Activated T-helper 17 cell treated with anti-CD3 and anti-CD28 coated beads, Interleukin-2, amount 50 U/mL, for 72 hours (primary cell): ENCODE data around the gene KIAA0753. TPM values are rescaled to one million over a fixed set of nuclear protein-coding genes. Genes with fewer than 3 reads are reported as not detected.
A peak's percentile ranks its signal among the peaks of the same experiment; 100 is the strongest.
"Not testable (repeated sequence)": the region's sequence is repeated elsewhere in the genome, so short reads cannot be mapped to it uniquely, and the experiment has no call there.

Experiments used
- ATAC-seq: fragments of 150-1000 bp; cut with Tn5 transposase; replicated peaks from 2 replicates; pipeline ENCODE4 v1.10.0; 2021; ENCODE audit warnings: mild to moderate bottlenecking, moderate library complexity
- H3K27ac Mint-ChIP-seq: one replicate; pipeline ENCODE4 v1.8.0; 2022; ENCODE audit warnings: mixed read lengths
- H3K27me3 Mint-ChIP-seq: one replicate; pipeline ENCODE4 v1.8.0; 2022; ENCODE audit warnings: mixed read lengths
- H3K36me3 Mint-ChIP-seq: one replicate; pipeline ENCODE4 v1.8.0; 2022; ENCODE audit warnings: low read depth, mild to moderate bottlenecking, mixed read lengths
- H3K4me1 Mint-ChIP-seq: one replicate; pipeline ENCODE4 v1.8.0; 2022; ENCODE audit warnings: mixed read lengths
- H3K4me3 Mint-ChIP-seq: one replicate; pipeline ENCODE4 v1.8.0; 2022; ENCODE audit warnings: mild to moderate bottlenecking, mixed read lengths
- H3K9me3 Mint-ChIP-seq: one replicate; pipeline ENCODE4 v1.8.0; 2022; ENCODE audit warnings: mixed read lengths
- total RNA-seq, 2 donors: library from RNA; stranded (reverse); gene quantifications; one replicate each; pipeline ENCODE4 v1.2.3, GENCODE V29; 2022

KIAA0753 gene
- total RNA-seq, 2 donors from 2014 or later, result 17.6 to 24.2 TPM

DNA sequence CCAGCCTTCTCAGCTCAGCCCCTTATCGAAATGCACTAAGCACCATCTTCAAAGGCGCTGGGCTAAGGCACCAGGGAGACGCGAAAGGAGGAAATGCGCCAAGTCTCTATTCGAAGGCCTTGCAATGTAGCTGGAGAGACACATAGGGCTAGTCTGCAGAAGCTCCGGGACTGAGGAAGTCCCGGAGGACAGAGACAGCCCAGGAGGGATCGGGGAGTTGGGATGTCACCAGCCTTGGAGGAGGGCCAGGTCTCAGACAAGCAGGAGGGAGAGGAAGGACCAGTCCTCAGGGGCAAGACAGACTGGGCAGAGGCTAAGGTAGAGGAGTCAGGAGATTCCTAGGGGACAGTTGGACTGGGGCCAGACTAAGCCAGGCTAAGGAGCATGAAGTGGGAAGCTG is 19.6 kb upstream of the KIAA0753 start:
- Mint-ChIP-seq H3K4me1 (peaks cover 28% of the 10 kb centered on the region), H3K4me3 (peak overlapping the region; percentile 19), H3K27ac (no peak overlapping the region), H3K27me3 (no peaks in the 10 kb centered on the region), H3K36me3 (peaks cover 5% of the 10 kb centered on the region), H3K9me3 (no peaks in the 10 kb centered on the region)
- no peak for ATAC-seq

DNA sequence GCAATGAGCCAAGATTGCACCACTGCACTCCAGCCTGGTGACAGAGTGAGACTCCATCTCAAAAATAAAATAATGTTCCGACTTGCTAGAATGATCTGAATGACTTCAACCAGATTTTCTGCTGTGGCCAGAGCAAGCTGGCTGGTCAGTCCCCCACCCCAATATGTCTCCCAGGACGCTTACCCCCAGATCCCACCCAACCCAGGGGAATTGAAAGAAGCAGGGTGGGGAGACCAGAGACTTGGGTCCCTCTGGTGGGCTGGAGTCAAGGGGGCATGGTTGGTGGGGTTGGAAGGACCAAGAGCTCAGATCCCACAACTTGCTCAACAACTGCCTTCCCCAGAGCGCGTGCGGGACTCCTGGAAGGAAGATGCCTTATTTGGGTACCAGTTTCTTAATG is 17.9 kb upstream of the KIAA0753 start:
- H3K9me3 Mint-ChIP-seq, H3K27me3 Mint-ChIP-seq, ATAC-seq, H3K36me3 Mint-ChIP-seq: not testable (repeated sequence)
- Mint-ChIP-seq H3K27ac (peak overlapping the region; percentile 82), H3K4me1 (peaks cover 39% of the 10 kb centered on the region), H3K4me3 (peak overlapping the region; percentile 82)

DNA sequence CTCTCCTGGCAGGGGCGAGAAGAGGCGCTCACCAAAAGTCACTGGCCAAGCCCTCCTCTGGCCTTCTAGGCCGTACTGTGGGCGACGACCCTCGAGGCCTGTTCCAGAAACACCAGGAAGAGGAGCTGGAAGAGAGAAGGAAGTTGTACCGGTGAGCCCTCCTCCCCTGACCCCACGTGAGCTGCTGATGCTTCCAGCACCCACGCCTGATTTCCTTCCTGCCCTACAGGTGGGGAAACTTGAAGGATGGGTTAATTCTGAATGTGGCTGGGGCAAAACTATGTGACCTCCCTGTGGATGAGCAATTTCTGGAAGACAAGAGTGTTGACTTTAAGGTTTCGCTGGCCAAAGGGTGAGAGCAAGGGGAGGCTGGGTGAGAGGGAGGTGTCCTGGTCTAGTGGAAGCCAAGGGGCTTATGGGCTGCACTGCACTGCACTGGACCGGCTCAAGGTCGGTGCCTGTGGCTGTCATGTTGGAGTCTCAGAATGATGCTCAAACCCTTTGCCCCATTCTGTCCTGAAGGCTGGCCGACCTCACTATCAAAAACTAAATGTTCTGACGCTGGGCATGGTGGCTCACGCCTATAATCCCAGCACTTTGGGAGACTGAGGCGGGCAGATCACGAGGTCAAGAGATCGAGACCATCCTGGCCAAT is 17.2 kb upstream of the KIAA0753 start:
- Mint-ChIP-seq H3K4me3 (peak overlapping the region; percentile 82), H3K27ac (peak overlapping the region; percentile 82), H3K27me3 (no peaks in the 10 kb centered on the region), H3K4me1 (peaks cover 42% of the 10 kb centered on the region), H3K36me3 (peaks cover 3% of the 10 kb centered on the region), H3K9me3 (no peaks in the 10 kb centered on the region)
- ATAC-seq, result peak; percentile 25

DNA sequence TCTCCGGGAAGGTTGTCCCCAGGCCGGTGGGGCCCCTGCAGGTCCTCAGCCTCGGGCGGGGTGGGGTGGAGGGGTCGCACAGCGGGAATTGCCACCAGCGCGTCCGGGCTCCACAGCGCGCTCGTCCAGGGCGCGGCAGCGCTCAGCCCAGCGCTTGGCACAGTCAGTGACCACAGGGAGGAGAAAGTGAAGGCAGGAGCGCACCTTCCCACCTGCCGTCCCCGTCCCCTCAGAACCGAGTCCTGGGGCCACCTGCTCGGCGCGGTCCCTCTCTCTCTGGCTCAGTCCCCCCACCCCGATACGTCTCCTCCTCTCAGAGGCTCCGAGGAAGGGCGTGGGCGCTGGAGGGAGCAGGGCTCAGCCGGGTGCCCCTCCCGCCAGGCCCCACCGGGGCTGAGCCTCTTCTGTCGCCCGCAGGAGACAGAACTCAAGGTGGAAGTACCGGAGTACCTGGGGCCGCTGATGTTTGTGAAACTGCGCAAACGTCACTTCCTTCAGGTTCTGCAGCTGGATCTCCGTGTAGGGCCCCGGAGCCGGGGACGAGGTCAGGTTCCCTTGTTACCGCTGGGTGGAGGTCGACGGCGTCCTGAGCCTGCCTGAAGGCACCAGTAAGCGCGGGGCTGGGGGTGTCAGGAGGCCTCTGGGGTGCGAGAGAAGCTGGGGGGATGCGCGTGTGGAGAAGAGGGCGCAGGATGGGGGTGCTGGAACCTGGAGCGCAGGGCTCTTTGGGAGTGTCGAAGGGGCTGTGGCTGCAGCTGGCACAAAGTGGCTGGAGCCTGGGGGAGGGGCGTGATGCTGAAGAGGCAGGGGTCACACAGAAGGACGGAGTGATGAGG is 16.5 kb upstream of the KIAA0753 start:
- H3K27me3 Mint-ChIP-seq, H3K9me3 Mint-ChIP-seq, H3K36me3 Mint-ChIP-seq: not testable (repeated sequence)
- ATAC-seq, result peak; percentile 74
- H3K27ac Mint-ChIP-seq, result peak overlapping the region; percentile 82
- peak overlapping the region; percentile 82 for H3K4me3 Mint-ChIP-seq
- peaks cover 42% of the 10 kb centered on the region for H3K4me1 Mint-ChIP-seq

DNA sequence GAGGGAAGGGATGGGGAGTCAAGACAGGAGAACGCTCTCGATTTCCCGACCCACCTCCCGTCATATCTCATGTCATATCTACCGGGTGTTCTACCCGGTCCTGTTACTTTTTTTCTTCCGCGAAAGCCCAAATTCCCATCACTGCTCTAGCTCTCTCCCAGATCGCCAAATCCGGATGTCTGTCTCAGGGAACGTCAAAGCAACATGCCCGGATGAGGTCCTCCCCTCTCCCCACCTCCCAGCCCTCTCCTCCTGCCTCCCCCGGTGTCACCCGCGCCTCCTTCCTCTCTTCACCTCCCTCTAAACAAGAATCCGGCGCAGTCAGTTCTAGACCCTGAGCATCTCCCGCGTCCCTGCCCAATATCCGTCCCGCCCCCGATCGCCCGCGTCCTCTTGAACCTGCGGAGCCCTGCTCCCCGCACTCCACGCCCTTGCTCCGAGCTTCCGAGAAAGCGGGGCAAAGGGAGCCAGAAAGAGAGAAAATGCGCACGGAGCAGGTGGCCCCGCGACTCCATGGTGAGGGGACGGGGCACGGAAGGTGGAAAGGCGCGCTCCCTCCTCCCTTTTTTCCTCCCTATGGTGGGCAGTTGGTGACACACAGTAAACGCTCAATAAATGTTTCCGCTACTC is 15.3 kb upstream of the KIAA0753 start:
- not testable (repeated sequence) for ATAC-seq, H3K27me3 Mint-ChIP-seq, H3K9me3 Mint-ChIP-seq, H3K36me3 Mint-ChIP-seq, H3K27ac Mint-ChIP-seq
- Mint-ChIP-seq H3K4me1 (peaks cover 36% of the 10 kb centered on the region), H3K4me3 (peak overlapping the region; percentile 73)

DNA sequence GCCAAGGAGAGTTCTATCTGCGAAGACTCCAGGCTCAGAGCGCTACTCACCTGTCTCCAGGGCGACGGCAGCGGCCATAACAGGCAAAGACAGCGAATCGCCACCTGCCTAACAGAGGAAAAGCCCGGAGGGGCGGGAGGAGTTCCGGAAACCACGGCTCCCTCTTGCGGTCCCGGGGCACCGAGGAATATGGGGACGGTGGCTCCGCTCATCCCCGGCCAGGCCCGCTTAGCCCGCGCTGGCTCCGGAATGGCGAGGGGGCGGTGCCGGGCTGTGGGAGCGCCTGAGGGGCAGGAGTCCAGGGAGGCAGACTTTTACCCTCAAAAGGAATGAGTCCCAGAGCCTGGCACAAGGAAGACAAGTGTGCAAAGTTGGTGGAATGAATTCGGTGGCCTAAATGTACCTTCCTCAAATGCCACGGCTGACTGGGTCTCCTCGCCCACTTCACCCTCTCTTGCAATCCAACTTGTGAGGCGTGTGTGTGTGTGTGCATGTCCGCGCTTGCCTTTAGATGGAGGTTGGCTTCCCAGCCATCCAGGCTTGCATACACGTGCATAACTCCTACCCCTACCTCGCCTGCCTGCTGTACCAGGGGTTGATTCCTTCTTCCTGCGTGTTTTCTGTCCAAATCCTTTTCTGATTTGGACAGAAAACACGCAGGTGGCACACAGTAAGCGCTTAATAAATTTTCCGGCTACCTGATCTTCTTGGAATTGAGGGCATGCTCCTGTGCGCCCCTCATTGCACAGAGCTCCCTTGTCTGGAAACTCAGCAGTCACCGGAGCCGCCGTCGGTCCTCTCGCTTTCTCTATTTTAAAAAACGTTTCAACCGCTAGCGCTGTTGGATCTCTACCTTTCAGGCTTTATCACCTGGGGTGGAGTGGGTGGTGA is 14.6 kb upstream of the KIAA0753 start:
- Mint-ChIP-seq H3K27me3 (no peaks in the 10 kb centered on the region), H3K4me1 (peaks cover 33% of the 10 kb centered on the region), H3K4me3 (peak overlapping the region; percentile 97), H3K9me3 (no peaks in the 10 kb centered on the region), H3K36me3 (peaks cover 14% of the 10 kb centered on the region), H3K27ac (no peak overlapping the region)
- ATAC-seq, result no peak

DNA sequence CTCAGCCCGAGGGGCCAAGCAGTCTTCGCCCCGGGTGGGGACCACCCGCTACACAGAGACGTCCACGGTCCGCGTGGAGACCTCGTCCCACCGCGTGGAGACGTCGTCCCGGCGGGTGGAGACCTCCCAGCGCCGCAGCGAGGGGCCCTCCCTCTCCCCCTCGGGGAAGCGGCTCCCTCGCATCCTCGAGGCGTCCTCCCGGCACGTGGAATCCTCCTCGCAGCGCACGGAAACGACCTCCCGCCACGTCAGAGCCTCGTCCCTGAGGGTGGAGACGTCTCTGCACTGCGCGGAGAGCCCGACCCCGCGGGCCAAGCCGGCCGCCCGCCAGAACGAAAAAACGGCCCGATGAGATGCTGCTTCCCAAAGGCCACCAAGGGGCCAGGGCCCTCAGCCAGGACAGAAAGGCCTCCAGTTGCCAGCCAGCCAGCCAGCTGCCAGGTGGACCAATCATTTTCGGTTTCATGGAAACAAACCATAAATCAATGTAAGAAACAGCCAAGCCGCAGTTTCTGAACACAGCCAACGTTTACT is 11.5 kb upstream of the KIAA0753 start:
- Mint-ChIP-seq H3K27ac (peak overlapping the region; percentile 12), H3K9me3 (no peaks in the 10 kb centered on the region), H3K36me3 (peaks cover 45% of the 10 kb centered on the region), H3K4me1 (peaks cover 38% of the 10 kb centered on the region), H3K27me3 (no peaks in the 10 kb centered on the region), H3K4me3 (peak overlapping the region; percentile 97)
- peak; percentile 34 for ATAC-seq

DNA sequence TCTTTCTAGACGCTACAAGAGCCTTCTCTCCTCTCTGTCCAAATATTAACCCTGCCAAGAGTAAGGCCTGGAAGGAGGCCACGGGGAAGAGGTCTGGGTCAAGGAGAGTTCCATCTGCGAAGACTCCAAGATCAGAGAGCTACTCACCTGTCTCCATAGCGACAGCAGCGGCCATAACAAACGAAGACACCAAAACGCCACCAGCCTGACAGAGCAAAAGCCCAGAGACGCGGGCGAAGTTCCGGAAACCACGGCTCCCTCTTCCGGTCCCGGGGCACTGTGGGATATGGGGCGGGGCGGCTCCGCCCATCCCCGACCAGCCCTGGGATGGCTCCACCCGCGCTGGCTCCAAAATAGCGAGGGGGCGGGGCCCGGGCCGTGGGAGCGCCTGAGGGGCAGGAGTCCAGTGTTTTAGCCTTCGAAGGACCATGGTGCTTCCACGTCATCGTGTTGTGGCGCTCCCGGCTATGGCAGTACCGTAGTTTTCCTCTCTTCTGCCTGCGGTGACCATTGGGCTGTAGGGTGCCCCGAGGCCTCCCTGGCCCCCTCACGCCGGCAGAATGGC is 10.9 kb upstream of the KIAA0753 start, which contains the start of the genes C17orf100 and MED31:
Gene C17orf100, plus strand, starts transcription at position 409 of the 565 bp plus-strand sequence. Its CDS starts 152 bp downstream, at position 561.
Gene MED31, minus strand, starts transcription at position 252 of the 565 bp plus-strand sequence. Its CDS starts 77 bp downstream, at position 175.
- Mint-ChIP-seq H3K27me3 (no peaks in the 10 kb centered on the region), H3K4me3 (peak within 1 kb of the TSS; percentile 97), H3K4me1 (peaks cover 38% of the 10 kb centered on the region), H3K9me3 (no peaks in the 10 kb centered on the region), H3K27ac (peak within 1 kb of the TSS; percentile 99), H3K36me3 (peaks cover 50% of the 10 kb centered on the region)
- peak; percentile 97 for ATAC-seq

DNA sequence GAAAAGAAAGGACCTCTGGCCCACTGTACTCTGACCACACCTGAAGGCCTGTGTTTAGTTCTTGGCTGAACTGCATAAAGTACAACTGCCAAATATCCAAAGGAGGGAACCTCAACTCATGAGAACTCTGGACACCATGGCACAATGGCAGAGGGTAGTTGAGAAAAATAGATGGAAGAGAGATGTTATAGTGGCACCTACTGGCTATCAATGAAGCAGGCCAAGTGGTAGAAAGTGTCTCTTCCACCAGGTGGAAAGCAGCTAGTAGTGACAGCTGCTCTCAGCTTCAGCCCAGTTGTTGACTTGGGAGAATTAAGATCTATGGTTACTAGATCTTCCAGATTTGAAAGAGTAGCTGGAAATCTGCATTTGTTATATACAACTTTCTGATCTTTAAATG is 7.7 kb upstream of the KIAA0753 start:
- no peaks in the 10 kb centered on the region for H3K27me3 Mint-ChIP-seq
- peaks cover 49% of the 10 kb centered on the region for H3K4me1 Mint-ChIP-seq
- no peak for ATAC-seq
- H3K9me3 Mint-ChIP-seq, result no peaks in the 10 kb centered on the region
- H3K4me3 Mint-ChIP-seq, result peak overlapping the region; percentile 12
- peak overlapping the region; percentile 56 for H3K27ac Mint-ChIP-seq
- H3K36me3 Mint-ChIP-seq, result peaks cover 83% of the 10 kb centered on the region

DNA sequence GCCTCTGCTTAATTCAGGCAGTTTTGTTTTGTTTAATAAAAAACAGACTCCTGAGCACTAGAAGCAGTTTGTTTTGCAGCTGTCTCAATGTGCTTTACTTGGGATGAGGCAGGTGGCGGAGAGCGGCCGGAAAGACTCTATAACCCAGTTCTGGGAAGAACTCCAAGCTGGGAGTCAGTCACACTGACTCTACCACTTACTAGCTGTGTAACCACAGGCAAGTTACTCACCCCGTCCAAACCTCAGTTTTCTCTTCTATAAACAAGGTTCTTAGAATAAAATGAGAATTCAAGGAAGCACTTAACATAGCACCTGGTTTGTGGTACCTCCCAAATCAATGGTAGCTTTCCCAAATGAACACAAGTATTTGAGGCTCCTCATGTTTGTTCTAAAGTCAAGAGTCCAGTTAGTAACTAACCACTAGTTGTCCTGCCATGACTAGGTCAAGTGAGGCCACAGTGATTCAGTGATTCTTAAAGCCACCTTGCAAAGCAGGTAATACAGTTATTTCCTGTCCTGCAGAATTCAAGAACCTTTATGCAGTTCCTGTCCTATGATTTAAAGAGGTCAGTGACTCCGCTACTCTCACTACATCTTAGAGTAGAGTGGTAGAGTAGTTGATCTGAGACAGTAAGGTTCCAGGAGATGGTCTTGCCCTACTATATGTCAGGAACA is 3.1 kb upstream of the KIAA0753 start:
- H3K4me1 Mint-ChIP-seq, result peaks cover 41% of the 10 kb centered on the region
- peak overlapping the region; percentile 98 for H3K27ac Mint-ChIP-seq
- peak; percentile 40 for ATAC-seq
- peaks cover 82% of the 10 kb centered on the region for H3K36me3 Mint-ChIP-seq
- no peaks in the 10 kb centered on the region for H3K9me3 Mint-ChIP-seq
- H3K4me3 Mint-ChIP-seq, result peak overlapping the region; percentile 99
- no peaks in the 10 kb centered on the region for H3K27me3 Mint-ChIP-seq

DNA sequence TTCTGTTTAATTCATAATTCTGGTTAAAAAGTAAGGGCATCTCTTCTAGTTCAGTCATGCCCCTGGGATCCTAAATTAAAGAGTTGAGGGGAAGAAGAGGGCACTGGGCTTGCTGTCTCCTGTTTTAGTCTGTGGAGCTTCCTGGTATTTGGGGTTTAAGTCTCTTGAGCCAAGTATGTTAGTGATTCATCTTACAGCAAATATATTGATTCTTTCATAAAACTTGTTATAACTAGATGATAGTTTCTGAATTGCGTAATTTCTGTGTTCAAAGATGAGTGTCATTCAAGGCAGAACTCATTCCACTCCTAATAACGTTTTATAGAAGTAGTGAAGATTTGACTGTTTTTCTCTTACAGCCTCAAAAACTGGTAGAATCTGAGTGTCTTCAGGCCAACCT is 2.1 kb upstream of the KIAA0753 start:
- Mint-ChIP-seq H3K27ac (peak overlapping the region; percentile 98), H3K4me1 (peaks cover 38% of the 10 kb centered on the region), H3K4me3 (peak overlapping the region; percentile 99), H3K9me3 (no peaks in the 10 kb centered on the region), H3K27me3 (no peaks in the 10 kb centered on the region), H3K36me3 (peaks cover 72% of the 10 kb centered on the region)
- peak; percentile 25 for ATAC-seq

DNA sequence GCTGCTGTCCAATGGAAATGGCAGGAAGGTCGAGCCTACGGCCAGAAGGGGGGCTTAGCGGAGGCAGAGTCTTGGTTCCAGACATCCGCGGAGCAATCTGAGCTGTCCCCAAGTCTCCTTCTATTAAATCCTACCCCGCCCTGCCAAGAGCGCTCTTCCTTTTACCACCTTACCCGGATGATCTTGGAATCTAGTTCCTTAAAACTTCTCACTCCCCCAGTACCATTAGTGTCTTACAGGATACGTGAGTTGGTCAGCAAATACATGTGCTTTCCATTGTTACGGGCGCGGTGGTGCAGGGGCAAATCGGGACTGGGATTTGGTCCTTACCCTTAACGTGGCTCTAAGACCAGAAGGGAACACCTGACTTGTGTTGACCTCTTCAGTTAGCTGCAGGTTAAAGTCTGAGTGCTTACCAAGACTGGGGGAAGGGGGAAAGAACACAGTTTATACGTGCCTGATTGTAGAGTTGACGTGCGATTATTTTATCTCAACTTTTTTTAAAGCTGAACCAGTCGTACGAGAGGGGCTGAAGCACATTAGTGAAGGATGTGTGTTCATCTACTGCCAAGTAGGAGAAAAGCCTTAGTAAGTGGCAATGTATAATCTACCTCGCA is 844 bp upstream of the KIAA0753 start:
- Mint-ChIP-seq H3K4me3 (peak overlapping the region; percentile 99), H3K27me3 (no peaks in the 10 kb centered on the region), H3K36me3 (peaks cover 60% of the 10 kb centered on the region), H3K4me1 (peaks cover 36% of the 10 kb centered on the region), H3K9me3 (no peaks in the 10 kb centered on the region), H3K27ac (peak overlapping the region; percentile 98)
- peak; percentile 1 for ATAC-seq
